HG02970 (cell line): ENCODE data around the gene FOXK2.
"Not testable (repeated sequence)": the region's sequence is repeated elsewhere in the genome, so short reads cannot be mapped to it uniquely, and the experiment has no call there.

Source experiments
- ATAC-seq: cut with Tn5 transposase; IDR thresholded peaks from one replicate; pipeline ENCODE4 v1.9.1; 2021; ENCODE audit warnings: mild to moderate bottlenecking, moderate library complexity, moderate number of reproducible peaks; ENCODE audit not compliant: unreplicated experiment, low FRiP score

The FOXK2 gene

DNA sequence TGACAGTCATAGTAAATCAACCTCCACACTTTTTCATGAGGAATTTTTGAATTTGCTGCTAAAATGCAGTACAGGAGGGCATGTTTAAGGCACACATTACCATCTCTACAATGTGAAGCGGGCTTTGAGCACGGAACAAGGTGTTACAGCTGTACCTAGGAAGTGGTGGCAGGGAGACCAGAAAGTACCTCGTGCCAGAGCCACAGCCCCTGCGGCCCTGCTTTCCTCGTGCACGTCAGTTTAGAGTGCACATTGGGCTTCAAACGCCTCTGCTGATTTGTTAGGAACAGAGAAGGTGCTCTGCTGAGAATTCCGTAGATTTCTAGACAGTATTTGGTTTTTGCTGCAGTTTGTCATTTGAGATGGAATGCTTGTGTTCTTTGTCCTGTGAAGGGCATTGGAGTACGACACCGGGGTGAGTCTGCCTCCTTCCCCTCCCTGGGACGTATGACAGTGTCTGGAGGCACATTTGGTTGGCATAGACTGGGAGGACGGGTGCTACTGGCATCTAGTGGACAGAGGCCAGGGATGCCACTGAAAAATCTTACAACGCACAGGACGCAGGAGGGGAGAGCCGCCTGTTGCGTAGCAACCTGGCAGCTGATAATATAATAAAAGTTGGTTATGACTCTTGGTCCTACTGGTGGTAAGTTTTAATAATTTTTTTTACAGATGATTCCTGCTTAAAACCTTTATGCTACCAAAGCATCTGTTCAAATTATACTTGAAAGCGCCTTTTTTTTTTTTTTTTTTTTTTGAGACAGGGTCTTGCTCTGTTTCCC, 9.1 kb downstream of the FOXK2 start:
- no peak for ATAC-seq

DNA sequence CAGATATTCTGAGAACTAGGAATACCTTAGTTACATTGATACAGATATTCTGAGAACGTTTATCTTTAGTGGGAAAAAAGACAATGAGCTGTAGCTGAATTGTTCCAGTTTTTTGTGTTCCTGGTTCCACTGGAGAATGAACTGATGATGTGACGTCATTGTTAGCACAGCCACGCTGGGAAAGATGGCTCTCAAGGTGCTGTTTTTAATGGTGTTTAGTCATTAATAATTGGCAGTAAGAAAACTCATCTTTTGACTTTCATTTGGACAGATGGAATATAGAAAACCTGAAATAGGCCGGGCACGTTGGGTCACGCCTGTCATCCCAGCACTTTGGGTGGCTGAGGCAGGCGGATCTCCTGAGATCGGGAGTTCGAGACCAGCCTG, 10.4 kb downstream of the FOXK2 start:
- ATAC-seq = no peak

DNA sequence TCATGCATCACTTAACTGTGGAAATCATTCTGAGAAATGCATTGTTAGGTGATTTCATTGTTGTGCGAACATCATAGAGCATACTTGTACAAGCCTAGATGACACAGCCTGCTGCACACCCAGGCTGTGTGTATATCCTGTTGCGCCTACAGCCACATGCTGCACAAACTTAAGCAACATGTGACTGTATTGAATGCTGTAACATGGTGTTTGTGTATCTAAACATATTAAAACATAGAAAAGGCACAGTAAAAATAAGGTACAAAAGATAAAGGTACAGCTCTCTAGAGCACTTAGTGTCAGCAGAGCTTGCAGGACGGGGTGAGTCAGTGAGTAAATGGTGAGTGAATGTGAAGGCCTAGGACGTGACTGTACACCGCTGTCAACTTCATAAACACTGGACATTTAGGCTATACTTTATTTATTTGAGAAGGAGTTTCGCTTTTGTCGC, 11.9 kb downstream of the FOXK2 start:
- ATAC-seq = no peak

DNA sequence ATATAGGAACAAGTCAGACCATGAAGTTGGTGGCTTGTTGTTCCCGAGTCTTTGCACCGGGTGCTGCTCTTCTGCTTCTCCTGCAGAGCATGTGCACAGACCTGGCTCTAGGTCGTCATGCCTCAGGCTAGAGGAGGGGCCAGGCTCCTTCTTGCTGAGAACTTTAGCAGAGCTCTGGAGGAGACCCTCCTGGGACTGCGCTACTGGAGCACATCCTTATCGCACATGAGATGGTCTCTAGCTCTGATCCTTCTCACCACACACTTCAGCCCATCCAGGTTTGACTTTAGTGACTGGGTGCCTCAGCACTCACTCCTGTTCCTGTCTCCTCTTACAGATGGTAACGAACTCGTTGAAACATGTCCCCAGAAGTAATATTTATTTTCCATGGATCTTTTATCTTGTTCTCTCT, 14.9 kb downstream of the FOXK2 start:
- ATAC-seq = no peak

DNA sequence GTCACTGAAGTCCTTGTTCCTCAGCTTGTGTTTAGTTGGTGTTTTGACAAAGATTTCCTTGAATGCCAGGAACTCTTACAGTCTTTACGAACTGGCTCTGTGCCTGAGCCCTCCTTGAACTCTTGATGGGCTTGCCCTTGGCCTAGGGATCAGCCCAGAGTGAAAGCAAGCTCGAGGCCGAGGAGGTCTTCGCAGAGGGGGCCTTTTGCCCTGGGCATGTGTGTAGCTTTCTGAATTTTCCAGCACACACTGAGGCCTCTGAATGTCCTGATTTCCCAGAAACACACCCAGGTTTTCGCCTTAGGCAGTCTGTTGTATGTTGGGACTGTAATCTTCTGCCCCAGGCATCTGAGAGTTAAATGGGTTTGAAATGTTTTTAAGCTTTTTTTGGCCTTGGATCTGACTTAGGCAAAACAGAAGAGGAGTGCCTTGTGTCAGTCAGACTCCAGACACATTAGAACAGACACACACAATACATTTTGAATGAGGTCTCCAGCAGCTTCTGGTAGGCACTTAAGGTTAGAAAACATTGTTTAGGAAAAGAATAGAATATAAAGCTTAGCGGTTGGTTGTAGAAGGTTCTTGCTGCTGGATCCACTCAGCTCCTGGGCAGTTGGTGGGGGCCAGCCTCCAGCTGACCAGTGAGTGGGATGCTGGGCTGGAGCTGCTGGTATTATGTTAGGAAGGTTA, 17.1 kb downstream of the FOXK2 start:
- no peak for ATAC-seq

DNA sequence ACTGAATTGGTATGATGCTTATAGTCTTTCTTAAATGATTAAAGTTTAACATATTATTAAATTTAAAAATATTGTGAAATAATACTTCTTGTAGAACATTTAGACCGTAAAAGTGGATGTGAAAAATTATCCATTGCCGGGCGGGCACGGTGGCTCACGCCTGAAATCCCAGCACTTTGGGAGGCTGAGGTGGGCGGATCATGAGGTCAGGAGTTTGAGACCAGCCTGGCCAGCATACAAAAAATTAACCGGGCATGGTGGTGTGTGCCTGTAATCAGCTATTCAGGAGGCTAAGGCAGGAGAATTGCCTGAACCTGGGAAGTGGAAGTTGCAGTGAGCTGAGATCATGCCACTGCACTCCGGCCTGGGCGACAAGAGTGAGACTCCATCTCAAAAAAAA, 17.7 kb downstream of the FOXK2 start:
- ATAC-seq = not testable (repeated sequence)

DNA sequence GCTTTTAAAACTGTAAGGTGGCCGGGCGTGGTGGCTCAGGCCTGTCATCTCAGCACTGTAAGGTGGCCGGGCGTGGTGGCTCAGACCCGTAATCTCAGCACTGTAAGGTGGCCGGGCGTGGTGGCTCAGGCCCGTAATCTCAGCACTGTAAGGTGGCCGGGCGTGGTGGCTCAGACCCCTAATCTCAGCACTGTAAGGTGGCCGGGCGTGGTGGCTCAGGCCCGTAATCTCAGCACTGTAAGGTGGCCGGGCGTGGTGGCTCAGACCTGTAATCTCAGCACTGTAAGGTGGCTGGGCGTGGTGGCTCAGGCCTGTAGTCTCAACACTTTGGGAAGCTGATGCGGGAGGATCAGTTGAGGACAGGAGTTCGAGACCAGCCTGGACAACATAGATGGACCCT, 19.5 kb downstream of the FOXK2 start:
- ATAC-seq = not testable (repeated sequence)

DNA sequence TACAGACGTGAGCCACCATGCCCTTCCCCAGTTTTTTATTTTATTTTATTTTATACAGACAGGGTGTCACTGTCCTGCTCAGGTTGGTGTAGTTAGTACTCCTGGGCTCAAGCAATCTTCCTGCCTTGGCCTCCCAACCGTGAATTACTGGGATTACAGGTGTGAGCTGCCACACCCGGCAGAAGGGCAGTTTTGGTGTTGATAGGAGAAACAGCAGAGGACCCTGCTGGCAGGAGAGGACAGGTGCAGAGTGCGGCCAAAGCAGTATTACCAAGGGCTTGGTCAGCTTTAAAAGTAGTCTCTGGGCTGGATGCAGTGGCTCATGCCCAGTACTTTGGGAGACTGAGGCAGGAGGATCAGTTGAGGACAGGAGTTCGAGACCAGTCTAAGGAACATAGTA, 22.9 kb downstream of the FOXK2 start:
- no peak for ATAC-seq

DNA sequence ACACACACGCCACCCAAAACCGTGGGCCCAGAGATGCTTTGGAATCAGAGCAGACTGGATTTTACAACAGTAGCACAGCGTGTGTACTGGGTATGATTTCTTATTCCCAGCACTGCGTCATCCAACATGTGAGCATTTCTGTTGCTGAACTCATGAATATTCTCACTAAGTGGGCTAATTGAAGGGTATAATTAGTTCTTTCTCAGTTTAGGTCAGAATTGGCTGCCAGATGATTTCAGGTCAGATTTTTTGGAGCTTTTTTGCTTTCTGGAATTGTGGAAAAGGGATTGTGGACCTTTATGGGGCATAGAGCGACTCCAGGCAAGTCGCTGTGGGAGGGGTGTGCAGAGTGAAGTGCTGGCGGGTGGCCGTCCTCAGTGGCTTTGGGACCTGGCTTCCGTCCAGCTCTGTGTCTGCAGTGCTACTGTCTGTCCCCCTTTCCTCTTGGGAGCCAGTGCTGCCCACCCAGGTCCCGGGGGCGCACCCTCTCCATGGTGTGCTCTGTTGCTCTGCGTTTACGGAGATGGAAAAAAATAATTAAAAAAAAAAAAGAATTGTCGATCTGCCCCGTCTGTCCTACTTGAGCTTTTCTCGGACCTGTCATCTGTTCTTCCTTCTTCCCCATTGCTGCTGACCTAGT, 25.0 kb downstream of the FOXK2 start:
- ATAC-seq = no peak

DNA sequence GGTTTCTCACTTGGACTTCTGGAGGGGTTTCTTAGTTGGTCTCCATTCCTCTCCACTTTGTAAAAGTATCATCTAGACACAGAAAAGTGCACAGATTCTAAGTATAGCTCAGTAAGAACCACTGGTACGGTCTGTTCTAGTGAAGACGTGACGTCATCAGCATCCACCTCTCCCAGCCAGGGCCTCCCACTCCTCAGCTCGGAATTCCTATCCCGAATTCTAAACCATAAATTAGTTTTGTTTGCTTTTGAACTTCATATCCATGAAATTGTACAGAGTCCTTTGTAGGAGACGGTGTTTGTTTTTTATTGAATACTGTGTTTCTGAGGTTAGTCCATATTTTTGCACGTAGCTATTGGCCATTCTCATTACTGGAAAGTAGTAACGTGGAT, 25.5 kb downstream of the FOXK2 start:
- ATAC-seq = no peak

DNA sequence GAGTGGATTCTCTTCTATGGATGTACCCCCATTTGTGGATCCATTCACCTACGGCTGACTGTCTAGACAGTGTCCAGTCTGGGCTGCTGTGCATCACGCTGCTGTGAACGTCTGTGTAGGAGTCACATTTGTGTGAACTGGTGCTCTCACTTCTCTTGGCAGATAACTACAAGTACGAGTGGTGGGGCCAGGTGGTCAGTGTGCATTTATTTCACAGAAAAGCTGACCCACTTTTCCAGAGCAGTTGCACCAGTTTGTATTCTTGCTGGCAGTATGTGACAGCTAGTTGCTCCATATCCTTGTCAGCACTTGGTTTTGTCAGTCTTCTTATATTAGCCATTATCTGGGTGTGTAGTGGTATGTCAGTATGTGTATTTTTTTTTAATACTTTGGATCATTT, 28.4 kb downstream of the FOXK2 start:
- ATAC-seq = no peak

DNA sequence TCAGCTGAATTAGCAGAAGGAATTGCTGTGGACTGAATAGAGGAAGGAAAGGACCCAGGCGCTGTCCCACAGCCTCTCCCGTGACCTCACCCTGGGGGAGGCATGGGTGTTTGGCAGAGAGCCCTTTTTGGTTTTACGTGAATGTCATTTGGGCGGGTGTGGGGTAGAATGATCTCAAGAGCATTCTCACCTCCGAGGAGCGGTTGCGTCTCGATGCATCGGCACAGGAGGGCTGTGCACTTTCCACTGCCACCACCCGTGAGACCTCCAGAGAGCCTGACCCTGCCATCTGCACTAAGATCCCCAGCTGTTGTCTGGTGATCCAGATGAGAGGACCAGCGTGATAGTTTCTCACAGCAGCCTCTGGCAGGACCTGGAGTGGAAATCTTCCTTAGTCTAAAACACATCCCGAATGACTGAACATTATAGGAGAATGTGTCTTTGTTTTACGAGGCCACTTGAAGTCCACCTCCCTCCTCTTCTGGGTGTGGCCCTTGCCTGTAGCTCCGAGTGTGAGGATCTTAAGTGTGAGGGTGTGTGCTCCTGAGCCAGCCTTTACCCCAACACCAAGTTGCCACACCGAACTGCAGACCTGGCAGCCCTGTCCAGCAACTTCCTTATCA, 29.3 kb downstream of the FOXK2 start:
- ATAC-seq = no peak

DNA sequence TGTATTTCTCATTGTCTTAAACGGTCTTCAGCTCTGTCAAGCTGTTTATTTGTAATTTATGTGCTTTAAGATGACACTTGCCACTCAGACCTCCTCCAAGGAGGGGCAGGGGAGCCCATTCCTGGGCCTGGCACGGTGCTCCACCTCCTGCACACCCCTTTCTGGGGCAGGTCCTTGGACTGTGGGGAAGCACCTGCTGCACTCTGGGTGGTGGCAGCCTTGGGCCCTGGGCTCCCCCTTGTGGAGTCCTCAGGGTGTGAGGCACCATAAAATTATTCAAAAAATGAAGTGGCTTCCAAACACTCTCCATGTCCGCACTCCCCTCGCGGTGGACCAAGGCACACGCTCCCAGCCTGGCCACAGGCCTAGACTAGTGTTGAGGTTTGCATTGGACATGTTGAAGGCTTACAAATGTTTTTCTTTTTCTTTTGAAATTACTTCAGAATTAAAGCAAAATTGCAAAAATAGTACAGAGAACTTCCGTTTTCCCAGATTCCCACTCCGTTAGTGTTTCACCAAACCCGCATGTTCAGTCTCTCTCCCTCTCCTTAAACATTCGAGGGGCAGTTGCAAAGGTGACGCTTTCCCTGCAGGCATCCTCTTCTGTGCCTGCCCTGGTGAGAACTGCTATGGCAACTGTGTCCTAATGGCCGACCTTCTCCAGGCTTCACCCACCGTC, 32.4 kb downstream of the FOXK2 start:
- ATAC-seq = peak; percentile 66

DNA sequence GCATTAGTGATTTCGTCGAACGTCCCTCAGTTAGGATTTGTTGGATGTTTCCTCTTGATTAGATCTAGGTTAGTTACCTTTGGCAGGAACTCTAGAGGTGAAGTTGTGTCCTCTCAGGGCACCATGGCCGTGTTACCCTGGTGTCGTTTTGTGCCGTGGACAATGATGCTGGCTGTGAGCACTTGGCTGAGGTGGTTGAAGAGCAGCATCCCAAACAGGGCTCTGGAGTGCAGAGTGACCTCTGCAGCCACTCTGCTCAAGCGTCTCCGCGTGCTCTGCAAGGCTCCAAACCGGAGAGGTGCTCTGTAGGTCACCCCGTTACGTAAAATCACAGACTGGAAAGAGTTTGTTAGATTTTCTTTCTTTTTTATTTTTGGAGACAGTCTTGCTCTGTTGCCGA, 33.0 kb downstream of the FOXK2 start:
- ATAC-seq = no peak

DNA sequence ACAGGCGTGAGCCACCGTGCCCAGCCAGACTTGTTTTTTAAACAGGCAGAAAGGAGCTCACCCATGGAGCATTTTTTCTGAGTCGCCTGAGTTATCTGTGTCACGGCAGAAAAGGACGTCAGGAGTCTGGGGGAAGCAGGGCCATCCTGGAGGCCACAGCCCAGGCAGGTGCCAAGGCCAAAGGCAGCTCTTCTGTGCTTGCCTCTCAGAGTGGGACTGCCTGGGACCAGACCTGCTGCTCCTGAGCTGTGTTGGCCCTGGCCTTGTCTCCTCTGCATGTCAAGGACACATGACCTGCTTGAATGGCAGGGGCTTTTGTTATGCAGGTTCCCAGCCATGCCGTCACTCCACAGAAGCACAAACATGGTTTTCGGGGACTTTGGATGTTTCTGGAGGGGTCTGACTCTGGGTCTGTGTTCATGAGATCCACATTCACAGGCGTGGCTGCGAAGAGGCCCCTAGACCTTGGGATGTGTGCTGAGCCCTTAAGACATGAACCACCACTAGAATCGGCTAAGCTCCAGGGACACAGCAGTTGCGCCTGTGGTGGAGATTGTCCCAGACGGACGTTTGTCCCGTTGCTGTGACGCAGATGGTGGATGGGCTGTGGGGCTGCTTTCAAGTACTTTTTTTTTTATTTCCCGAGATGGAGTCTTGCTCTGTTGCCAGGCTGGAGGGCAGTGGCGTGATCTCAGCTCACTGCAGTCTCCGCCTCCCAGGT, 33.8 kb downstream of the FOXK2 start:
- no peak for ATAC-seq

DNA sequence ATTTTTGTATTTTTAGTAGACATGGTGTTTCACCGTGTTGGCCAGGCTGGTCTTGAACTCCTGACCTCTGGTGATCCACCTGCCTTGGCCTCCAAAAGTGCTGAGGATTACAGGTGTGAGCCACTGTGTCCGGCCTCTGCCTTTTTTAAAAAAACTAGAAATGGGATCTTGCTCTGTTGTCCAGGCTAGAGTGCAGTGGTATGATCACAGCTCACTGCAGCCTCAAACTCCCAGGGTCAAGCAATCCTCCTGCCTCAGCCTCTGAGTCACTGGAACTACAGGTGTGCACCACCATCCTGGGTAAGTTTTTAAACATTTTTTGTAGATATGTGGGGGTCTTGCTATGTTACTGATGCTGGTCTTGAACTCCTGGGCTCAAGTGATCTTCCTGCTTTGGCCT, 38.0 kb downstream of the FOXK2 start:
- not testable (repeated sequence) for ATAC-seq

DNA sequence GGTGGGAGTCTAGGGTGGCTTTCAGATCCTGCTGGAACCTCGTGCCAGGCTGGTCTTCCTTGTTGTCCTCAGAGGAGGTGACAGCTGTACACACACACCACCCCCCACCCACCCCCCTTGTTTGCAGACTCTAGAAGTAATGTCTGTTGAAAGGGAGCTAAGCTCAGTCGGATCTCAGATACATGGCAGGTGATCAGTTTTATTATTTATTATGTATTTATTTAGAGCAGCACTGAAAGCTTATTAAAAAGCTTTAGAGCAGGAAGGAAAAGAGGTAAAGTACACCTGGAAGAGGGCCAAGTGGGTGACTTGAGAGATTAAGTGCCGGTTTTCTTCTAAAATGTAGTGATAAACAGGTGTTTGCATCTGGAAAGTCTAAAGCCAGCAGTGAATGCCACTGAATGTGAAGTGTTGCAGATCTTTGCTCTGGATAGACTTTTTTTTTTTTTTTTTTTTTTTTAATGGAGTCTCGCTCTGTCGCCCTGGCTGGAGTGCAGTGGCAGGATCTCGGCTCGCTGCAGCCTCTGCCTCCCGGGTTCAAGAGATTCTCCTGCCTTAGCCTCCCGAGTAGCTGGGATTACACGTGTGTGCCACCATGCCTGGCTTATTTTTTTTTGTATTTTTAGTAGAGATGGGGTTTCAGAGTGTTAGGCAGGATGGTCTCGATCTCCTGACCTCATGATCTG, 40.2 kb downstream of the FOXK2 start:
- ATAC-seq = no peak

DNA sequence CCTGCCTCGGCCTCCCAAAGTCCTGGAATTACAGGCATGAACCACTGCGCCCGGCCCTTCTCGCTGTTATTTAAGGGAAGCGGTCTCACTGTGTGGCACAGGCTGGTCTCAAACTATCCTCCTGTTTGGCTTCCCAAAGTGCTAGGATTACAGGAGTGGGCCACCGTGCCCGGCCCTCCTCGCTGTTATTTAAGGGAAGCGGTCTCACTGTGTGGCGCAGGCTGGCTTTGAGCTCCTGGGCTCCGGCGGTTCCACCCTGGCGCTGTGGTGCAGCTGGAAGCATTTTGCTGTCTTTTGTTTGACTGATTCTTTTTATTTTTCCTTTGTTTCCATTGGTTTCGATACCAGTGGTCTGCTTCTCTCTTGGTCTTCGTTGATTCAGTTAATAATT, 40.7 kb downstream of the FOXK2 start:
- ATAC-seq = no peak

DNA sequence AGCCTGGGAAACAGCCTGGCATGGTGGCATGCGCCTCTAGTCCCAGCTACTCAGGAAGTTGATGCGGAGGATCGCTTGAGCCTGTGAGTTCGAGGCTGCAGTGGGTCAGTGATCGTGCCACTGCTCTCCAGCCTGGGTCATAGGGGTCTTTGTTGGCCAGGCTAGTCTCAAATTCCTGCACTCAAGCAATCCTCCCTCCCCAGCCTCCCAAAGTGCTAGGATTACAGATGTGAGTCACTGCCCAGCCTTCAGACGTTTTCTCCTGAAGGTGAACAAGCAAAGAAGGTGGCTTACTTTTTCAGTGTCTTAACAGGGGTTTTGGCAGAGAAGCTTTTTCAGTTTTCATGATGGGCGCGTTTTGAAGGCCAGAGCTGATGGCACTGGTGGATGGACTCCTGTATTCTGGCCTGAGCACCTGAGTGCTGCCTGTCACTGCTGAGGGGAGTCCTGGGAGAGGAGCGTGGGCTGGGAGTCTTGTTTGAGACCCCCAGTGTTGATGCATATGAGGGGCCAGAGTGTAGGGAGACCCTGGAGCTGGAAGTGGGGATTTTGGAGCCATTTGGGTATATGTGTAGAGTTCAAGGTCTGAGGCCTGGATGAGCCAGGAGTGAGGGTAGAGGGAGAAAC, 41.4 kb downstream of the FOXK2 start:
- no peak for ATAC-seq
